ENCODE data around the gene CARS1.

CARS1 gene

GRCh38 chr11:3049430-3050243 lies 7.6 kb downstream of the CARS1 start:
- peak overlapping the region in 3 of 10 experiments; percentile 6 to 21 (median 18); a peak in 4 of 20 replicates for H3K4me3 ChIP-seq
- peaks cover 91 to 100% (median 100%) of the 10 kb centered on the region in 11 experiments for H4K20me1 ChIP-seq
- TF ChIP-seq Cebpa-rat (IDR thresholded peaks at IDR 0.05): no peak
- peaks cover 37 to 59% (median 46%) of the 10 kb centered on the region in 11 experiments for H3K36me3 ChIP-seq
- no peaks in the 10 kb centered on the region for H3K27me3 ChIP-seq
- H3K27ac ChIP-seq: peak overlapping the region; percentile 36 to 79 (median 70); a peak in 21 of 22 replicates
- peaks cover 65 to 82% (median 71%) of the 10 kb centered on the region in 10 experiments for H3K4me1 ChIP-seq
- H3K9me3 ChIP-seq (replicated peaks in 1 of 11): no peaks in the 10 kb centered on the region
- H3K4me2 ChIP-seq: peak overlapping the region; percentile 80 to 96 (median 86)
- H3K9ac ChIP-seq: peak overlapping the region; percentile 44 to 70 (median 62); a peak in 20 of 22 replicates

- peaks cover 94 to 100% (median 100%) of the 10 kb centered on the region in 11 experiments for H4K20me1 ChIP-seq
Observed at GRCh38 chr11:3047637-3048036, 9.6 kb downstream of the CARS1 start.

DNA sequence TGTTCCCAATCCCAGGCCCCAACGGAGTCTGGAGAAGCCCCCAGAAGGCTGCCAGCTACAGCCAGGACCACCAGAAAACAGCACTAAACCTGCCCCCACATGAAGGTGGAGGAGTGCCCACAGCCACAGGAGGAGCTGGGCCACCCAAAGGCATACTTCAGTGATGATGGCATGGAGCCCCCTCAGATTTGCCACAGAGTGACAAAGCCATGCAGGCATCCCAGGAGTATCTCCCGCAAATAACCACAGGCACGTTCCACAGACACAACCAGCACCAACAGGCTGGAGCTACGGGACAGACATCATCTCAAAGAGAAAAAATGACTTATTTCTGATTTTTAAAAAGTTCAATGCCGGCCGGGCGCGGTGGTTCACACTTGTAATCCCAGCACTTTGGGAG lies 10.6 kb downstream of the CARS1 start:
- H3K4me3 ChIP-seq: no peak overlapping the region
- H3K4me1 ChIP-seq: peaks cover 38 to 64% (median 47%) of the 10 kb centered on the region in 10 experiments
- H3K9ac ChIP-seq: 0 out of 22 replicates have a peak overlapping the region, but pooled peaks of 1 of the 11 experiments have one; percentile 21
- H3K27ac ChIP-seq: no peak overlapping the region
- peaks cover 46 to 73% (median 61%) of the 10 kb centered on the region in 11 experiments for H3K36me3 ChIP-seq
- H3K27me3 ChIP-seq: no peaks in the 10 kb centered on the region
- no peak for TF ChIP-seq Cebpa-rat (IDR thresholded peaks at IDR 0.05)
- H4K20me1 ChIP-seq: peaks cover 94 to 100% (median 100%) of the 10 kb centered on the region in 11 experiments
- H3K9me3 ChIP-seq (replicated peaks in 1 of 11): no peaks in the 10 kb centered on the region
- H3K4me2 ChIP-seq: no peak overlapping the region

More at GRCh38 chr11:3047637-3048036, 9.6 kb downstream of the CARS1 start:
- peak overlapping the region in 3 of 11 experiments; percentile 20 to 75 (median 70); a peak in 3 of 22 replicates for H3K27ac ChIP-seq
- H3K4me3 ChIP-seq: no peak overlapping the region
- H3K4me1 ChIP-seq: peaks cover 48 to 74% (median 57%) of the 10 kb centered on the region in 10 experiments
- no peaks in the 10 kb centered on the region for H3K9me3 ChIP-seq (replicated peaks in 1 of 11)
- peak overlapping the region in 1 of 11 experiments; percentile 65; a peak in 3 of 22 replicates for H3K9ac ChIP-seq
- H3K36me3 ChIP-seq: peaks cover 37 to 63% (median 51%) of the 10 kb centered on the region in 11 experiments
- no peak for TF ChIP-seq Cebpa-rat (IDR thresholded peaks at IDR 0.05)
- H3K27me3 ChIP-seq: no peaks in the 10 kb centered on the region
- H3K4me2 ChIP-seq: peak overlapping the region in 3 of 11 experiments; percentile 19 to 31 (median 20); a peak in 4 of 22 replicates

- Histone ChIP-seq H3K36me3 (peaks cover 51 to 77% (median 66%) of the 10 kb centered on the region in 11 experiments), H4K20me1 (peaks cover 94 to 100% (median 100%) of the 10 kb centered on the region in 11 experiments), H3K4me2 (no peak overlapping the region; a peak in 1 of 22 replicates), H3K27ac (no peak overlapping the region), H3K27me3 (no peaks in the 10 kb centered on the region), H3K4me3 (no peak overlapping the region), H3K9ac (peak overlapping the region in 1 of 11 experiments; percentile 21; a peak in 1 of 22 replicates), H3K9me3 (replicated peaks in 1 of 11) (no peaks in the 10 kb centered on the region), H3K4me1 (peaks cover 34 to 60% (median 43%) of the 10 kb centered on the region in 10 experiments)
- no peak for TF ChIP-seq Cebpa-rat (IDR thresholded peaks at IDR 0.05)
Observed at GRCh38 chr11:3046190-3046589, 11.0 kb downstream of the CARS1 start.

DNA sequence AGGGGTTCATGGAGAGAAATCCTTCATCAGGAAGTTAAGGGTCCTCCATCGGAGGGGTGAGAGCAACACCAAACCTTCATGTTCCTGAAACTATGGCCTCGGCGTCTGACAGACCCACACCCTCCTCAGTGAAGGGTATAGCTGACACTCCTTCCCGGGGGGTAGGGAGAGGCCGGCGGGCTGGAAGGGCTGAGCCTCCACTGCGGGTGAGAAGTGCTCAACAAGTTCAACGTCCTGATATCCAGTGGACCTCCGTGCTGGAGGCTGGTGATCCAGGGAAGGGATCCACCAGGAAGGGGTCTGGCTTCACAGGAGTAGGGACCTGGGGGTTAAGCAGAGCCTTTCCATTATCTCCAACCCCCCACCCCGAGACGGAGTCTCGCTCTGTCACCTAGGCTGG lies 12.3 kb downstream of the CARS1 start:
- H3K4me2 ChIP-seq: no peak overlapping the region
- H3K36me3 ChIP-seq: peaks cover 63 to 90% (median 79%) of the 10 kb centered on the region in 11 experiments
- H4K20me1 ChIP-seq: peaks cover 86 to 100% (median 100%) of the 10 kb centered on the region in 11 experiments
- no peaks in the 10 kb centered on the region for H3K9me3 ChIP-seq (replicated peaks in 1 of 11)
- peak overlapping the region in 1 of 11 experiments; percentile 34; a peak in 1 of 22 replicates for H3K9ac ChIP-seq
- H3K4me1 ChIP-seq: peaks cover 21 to 47% (median 30%) of the 10 kb centered on the region in 10 experiments
- H3K27ac ChIP-seq: 0 out of 22 replicates have a peak overlapping the region, but pooled peaks of 1 of the 11 experiments have one; percentile 3
- no peak for TF ChIP-seq Cebpa-rat (IDR thresholded peaks at IDR 0.05)
- no peaks in the 10 kb centered on the region for H3K27me3 ChIP-seq
- no peak overlapping the region for H3K4me3 ChIP-seq

GRCh38 chr11:3044004-3044403 lies 13.2 kb downstream of the CARS1 start:
- TF ChIP-seq Cebpa-rat (IDR thresholded peaks at IDR 0.05): no peak
- peaks cover 72 to 98% (median 87%) of the 10 kb centered on the region in 11 experiments for H3K36me3 ChIP-seq

DNA sequence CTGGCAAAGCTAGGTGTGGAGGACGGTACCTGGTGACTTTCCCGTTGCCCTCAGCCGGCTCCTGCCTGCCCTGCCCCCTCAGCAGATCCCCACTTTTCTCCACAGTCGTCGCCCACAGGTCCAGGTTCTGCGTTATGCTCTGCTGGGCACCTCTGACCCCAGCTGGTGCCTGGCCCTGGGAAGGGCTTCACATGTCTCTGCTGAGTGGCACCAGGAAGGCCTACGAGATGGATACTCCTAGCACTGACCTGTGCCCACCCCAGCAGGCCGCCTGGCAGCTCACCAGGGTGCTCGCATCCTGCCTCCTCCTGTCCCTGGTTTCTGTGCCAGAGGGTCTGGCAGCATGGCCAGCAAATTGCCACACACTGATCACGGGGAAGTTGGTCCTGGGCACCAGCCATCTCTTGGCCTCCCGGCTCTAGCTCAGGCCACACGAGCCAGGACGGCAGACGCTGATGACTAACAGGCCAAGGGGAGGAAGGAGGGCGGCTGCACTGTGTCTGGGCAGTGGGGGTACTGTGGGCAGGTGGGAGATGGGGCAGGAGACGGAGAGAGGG lies 13.8 kb downstream of the CARS1 start:
- Histone ChIP-seq H3K36me3 (peaks cover 77 to 99% (median 93%) of the 10 kb centered on the region in 11 experiments), H3K4me2 (0 out of 22 replicates have a peak overlapping the region, but pooled peaks of 2 of the 11 experiments have one; percentile 3 to 6), H3K27me3 (no peaks in the 10 kb centered on the region), H3K4me3 (no peak overlapping the region), H3K27ac (peak overlapping the region in 5 of 11 experiments; percentile 16 to 42 (median 35); a peak in 8 of 22 replicates), H3K4me1 (peaks cover 9 to 32% (median 15%) of the 10 kb centered on the region in 10 experiments; a peak in 17 of 20 replicates), H3K9me3 (replicated peaks in 1 of 11) (no peaks in the 10 kb centered on the region), H3K9ac (peak overlapping the region in 9 of 11 experiments; percentile 12 to 41 (median 28); a peak in 7 of 22 replicates), H4K20me1 (peaks cover 71 to 98% (median 93%) of the 10 kb centered on the region in 11 experiments)
- TF ChIP-seq Cebpa-rat (IDR thresholded peaks at IDR 0.05): no peak

More at GRCh38 chr11:3044004-3044403, 13.2 kb downstream of the CARS1 start:
- 0 out of 22 replicates have a peak overlapping the region, but pooled peaks of 2 of the 11 experiments have one; percentile 3 to 6 for H3K4me2 ChIP-seq
- peak overlapping the region in 1 of 11 experiments; percentile 42; a peak in 1 of 22 replicates for H3K27ac ChIP-seq
- peaks cover 12 to 38% (median 21%) of the 10 kb centered on the region in 10 experiments for H3K4me1 ChIP-seq
- no peaks in the 10 kb centered on the region for H3K9me3 ChIP-seq (replicated peaks in 1 of 11)
- H4K20me1 ChIP-seq: peaks cover 77 to 100% (median 97%) of the 10 kb centered on the region in 11 experiments
- no peaks in the 10 kb centered on the region for H3K27me3 ChIP-seq
- no peak overlapping the region for H3K4me3 ChIP-seq
- H3K9ac ChIP-seq: peak overlapping the region in 6 of 11 experiments; percentile 15 to 51 (median 34); a peak in 2 of 22 replicates

DNA sequence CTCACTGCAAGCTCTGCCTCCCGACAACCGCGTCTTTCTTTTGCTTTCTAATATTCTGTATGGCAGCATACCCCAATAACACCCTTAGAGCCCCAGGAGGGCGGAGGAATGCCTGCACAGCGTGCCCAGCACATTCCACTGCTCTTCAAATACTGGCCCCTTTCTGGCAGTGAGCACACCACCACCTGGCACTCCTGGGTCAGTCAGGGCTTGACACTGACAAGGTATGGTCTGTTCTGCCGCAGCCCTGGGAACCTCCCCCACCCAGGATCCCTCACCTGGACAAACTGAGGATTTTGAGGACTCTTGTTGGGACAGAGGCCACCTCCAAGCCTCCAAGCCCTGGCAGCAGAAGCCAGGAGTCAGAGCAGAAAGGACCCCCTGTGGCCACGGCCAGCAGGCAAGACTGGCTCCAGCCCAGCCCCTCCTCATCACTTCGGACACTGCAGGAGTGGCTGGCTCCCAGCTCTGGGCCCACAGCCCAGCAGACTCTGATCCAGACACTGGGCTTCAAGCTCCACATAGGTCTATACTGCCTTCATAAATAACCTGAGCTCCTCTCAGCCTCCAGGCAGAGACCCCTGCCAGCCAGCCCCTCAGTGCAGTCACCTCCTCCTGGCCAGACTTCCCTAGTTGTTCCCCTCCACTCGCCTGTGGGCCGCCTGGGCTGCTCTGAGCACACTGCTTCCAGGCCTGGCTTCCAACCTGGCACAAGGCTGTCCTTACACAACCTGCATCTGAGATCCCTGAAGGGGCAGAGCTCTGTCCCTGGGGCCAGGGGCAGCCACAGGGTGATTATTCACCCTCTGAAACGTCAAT lies 14.5 kb downstream of the CARS1 start:
- Histone ChIP-seq H3K9ac (peak overlapping the region in 8 of 11 experiments; percentile 12 to 41 (median 28); a peak in 5 of 22 replicates), H3K27ac (peak overlapping the region in 5 of 11 experiments; percentile 0 to 42 (median 35); a peak in 6 of 22 replicates), H3K27me3 (no peaks in the 10 kb centered on the region), H3K36me3 (peaks cover 81 to 100% (median 97%) of the 10 kb centered on the region in 11 experiments), H4K20me1 (peaks cover 64 to 98% (median 86%) of the 10 kb centered on the region in 11 experiments), H3K4me3 (no peak overlapping the region), H3K9me3 (replicated peaks in 1 of 11) (no peaks in the 10 kb centered on the region), H3K4me1 (peaks cover 8 to 32% (median 15%) of the 10 kb centered on the region in 10 experiments; a peak in 18 of 20 replicates), H3K4me2 (no peak overlapping the region)
- no peak for TF ChIP-seq Cebpa-rat (IDR thresholded peaks at IDR 0.05)

Data from BLaER1 treated with 17β-estradiol and CSF1 and Interleukin-3, amounts not matched to agents 10 nM and 100 nM (cell line).